Measurements from ENCODE around the gene MFAP2. TPM values are rescaled to one million over a fixed set of nuclear protein-coding genes. Genes with fewer than 3 reads are reported as not detected.

MFAP2 gene
- total and polyA plus RNA-seq, 2 of the 8 experiments (the other 6 are each of a cell fraction or from before 2014, with no cell fraction given) = 172 to 326 TPM

GRCh38 chr1:16965486-16966067 is 14.8 kb downstream of the MFAP2 start:
- no peak for DNase-seq (ENCODE audit: low read depth in 1 of 2, low spot score in 2 of 2)

More at GRCh38 chr1:16965486-16966067, 14.8 kb downstream of the MFAP2 start:
- Histone ChIP-seq H3K9ac (replicated peaks in 1 of 4; ENCODE audit: extremely low read depth in 1 of 4, low read depth in 3 of 4, low read length in 3 of 4) (no peak overlapping the region), H2BK12ac (ENCODE audit: low read depth, low read length) (no peak overlapping the region), H3K27ac (ENCODE audit: low read depth, low read length) (no peak overlapping the region), H3K56ac (replicated peaks; ENCODE audit: insufficient read length, low read depth, low read length) (no peak overlapping the region), H2BK120ac (replicated peaks; ENCODE audit: low read depth, low read length) (no peak overlapping the region), H3K23ac (ENCODE audit: insufficient read length) (no peak overlapping the region), H3K9me3 (ENCODE audit: insufficient read depth in 2 of 2, low read depth in 1 of 2, low read length in 1 of 2) (no peaks in the 10 kb centered on the region), H2BK20ac (ENCODE audit: low read length) (no peak overlapping the region), H3K27me3 (replicated peaks in 1 of 4; ENCODE audit: control insufficient read depth in 3 of 4, extremely low read depth in 1 of 4, insufficient read depth in 3 of 4, low read length in 3 of 4) (no peaks in the 10 kb centered on the region), H4K20me1 (replicated peaks in 1 of 2; ENCODE audit: control insufficient read depth in 1 of 2, insufficient read depth in 2 of 2, low read length in 2 of 2) (peaks cover 3 to 5% of the 10 kb centered on the region in 2 experiments), H2BK5ac (ENCODE audit: low read depth, low read length) (no peak overlapping the region; the same call in 1 of the 2 replicates), H3K18ac (ENCODE audit: extremely low read depth, low read length) (no peak overlapping the region), H3K4me2 (ENCODE audit: insufficient read depth in 1 of 2, low read depth in 2 of 2, low read length in 2 of 2) (no peak overlapping the region), H3K4me1 (replicated peaks in 1 of 4; ENCODE audit: control insufficient read depth in 3 of 4, insufficient read depth in 4 of 4, low read length in 3 of 4) (no peaks in the 10 kb centered on the region), H4K8ac (ENCODE audit: extremely low read depth, insufficient read depth, low read length) (no peak overlapping the region), H3K79me2 (ENCODE audit: control insufficient read depth in 1 of 2, insufficient read depth in 2 of 2, low read length in 2 of 2) (no peaks in the 10 kb centered on the region), H4K5ac (ENCODE audit: insufficient read length, low read depth, low read length) (no peak overlapping the region), H2AFZ (ENCODE audit: low read length) (no peak overlapping the region), H4K91ac (replicated peaks; ENCODE audit: insufficient read length, low read length) (no peak overlapping the region), H3K4ac (replicated peaks; ENCODE audit: insufficient read length, low read depth, low read length) (no peak overlapping the region), H2AK5ac (ENCODE audit: low read depth, low read length) (no peak overlapping the region), H3K4me3 (ENCODE audit: extremely low read depth in 1 of 4, insufficient read depth in 2 of 4, low read depth in 3 of 4, low read length in 4 of 4) (no peak overlapping the region), H2BK15ac (ENCODE audit: low read length) (no peak overlapping the region), H3K14ac (ENCODE audit: insufficient read length) (no peak overlapping the region), H3K36me3 (ENCODE audit: control insufficient read depth in 2 of 4, insufficient read depth in 4 of 4, low read length in 3 of 4) (peaks cover 3 to 27% (median 13%) of the 10 kb centered on the region in 4 experiments; a peak in 6 of 8 replicates), H3K23me2 (ENCODE audit: low read depth, low read length) (no peaks in the 10 kb centered on the region), H3K79me1 (ENCODE audit: low read depth, low read length) (no peaks in the 10 kb centered on the region)
- 90% methylated on average over 12 of the region's 13 CpGs; no CpG with 5 or more reads in 1 of the 2 experiments for WGBS, 2 experiments (ENCODE audit: extremely low coverage in 1 of 2, insufficient coverage in 1 of 2, insufficient read length in 1 of 2, insufficient replicate concordance in 2 of 2, low coverage in 1 of 2, low lambda C conversion rate in 2 of 2, missing lambda C conversion rate in 1 of 2)
- no peak for FAIRE-seq
- ChIA-PET CTCF (ENCODE audit: partially characterized antibody) (interaction anchor here (0.8 to 14.3 kb wide), 5 partner anchors 10 to 341 kb away, joined by 3 to 267 read pairs (median 95); partner anchors contain the start of gene MFAP2), POLR2A (ENCODE audit: partially characterized antibody) (interaction anchor here (0.7 to 9.5 kb wide), 3 partner anchors 10 to 14 kb away, joined by 3 to 92 read pairs (median 3); partner anchors contain the start of gene MFAP2)
- no peak for TF ChIP-seq FOSL1 (IDR thresholded peaks at IDR 0.05; ENCODE audit: insufficient read depth, low read depth, low read length)
- TF ChIP-seq YY1 (IDR thresholded peaks at IDR 0.05; ENCODE audit: low read depth, low read length) = no peak
- no peak for TF ChIP-seq RAD21 (IDR thresholded peaks at IDR 0.05 in 1 of 2, conservative IDR thresholded peaks at IDR 0.05 in 1 of 2; ENCODE audit: low read depth in 2 of 2, low read length in 2 of 2)
- no peak for TF ChIP-seq RFX5 (IDR thresholded peaks at IDR 0.05; ENCODE audit: borderline replicate concordance, low read depth, low read length)
- TF ChIP-seq CHD1 (IDR thresholded peaks at IDR 0.05; ENCODE audit: low read depth, low read length) = no peak
- TF ChIP-seq TBP (IDR thresholded peaks at IDR 0.05; ENCODE audit: low read depth, low read length) = no peak
- no peak for TF ChIP-seq KDM5A (IDR thresholded peaks at IDR 0.05; ENCODE audit: low read length)
